Inferior parietal cortex (tissue), 1 donor: Measurements from ENCODE around the gene GLRA3.
"Not testable (repeated sequence)": the region's sequence is repeated elsewhere in the genome, so short reads cannot be mapped to it uniquely, and the experiment has no call there.

Experiments
- DNase-seq: peaks from one replicate; pipeline ENCODE4 v3.0.0-alpha.2; 2016; ENCODE audit errors: extremely low spot score

GLRA3 gene

GRCh38 chr4:174714393-174715211 lies 114.4 kb downstream of the GLRA3 start:
- DNase-seq = no peak

- DNase-seq = no peak
Measured at GRCh38 chr4:174713821-174714220, 115.2 kb downstream of the GLRA3 start.

GRCh38 chr4:174713181-174713580 lies 115.9 kb downstream of the GLRA3 start:
- no peak for DNase-seq

- no peak for DNase-seq
Measured at GRCh38 chr4:174709526-174709925, 119.5 kb downstream of the GLRA3 start.

DNA sequence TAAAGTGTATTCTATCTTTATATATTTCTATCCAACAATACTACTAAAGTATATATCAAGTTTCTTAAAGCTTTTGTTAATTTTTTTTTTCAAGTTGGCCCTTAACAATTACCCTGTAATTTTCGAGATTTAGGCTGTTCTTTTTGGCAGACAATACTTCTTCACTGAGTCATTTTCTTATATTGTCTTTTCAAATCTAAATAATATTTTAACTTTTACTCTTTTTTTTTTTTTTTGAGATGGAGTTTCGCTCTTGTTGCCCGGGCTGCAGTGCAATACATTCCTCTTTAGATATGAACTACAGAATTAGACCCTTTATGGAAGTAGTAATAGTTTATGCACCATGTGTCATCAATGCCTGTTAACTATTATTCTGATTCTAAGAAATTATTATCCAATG lies 120.7 kb downstream of the GLRA3 start:
- DNase-seq = no peak

DNA sequence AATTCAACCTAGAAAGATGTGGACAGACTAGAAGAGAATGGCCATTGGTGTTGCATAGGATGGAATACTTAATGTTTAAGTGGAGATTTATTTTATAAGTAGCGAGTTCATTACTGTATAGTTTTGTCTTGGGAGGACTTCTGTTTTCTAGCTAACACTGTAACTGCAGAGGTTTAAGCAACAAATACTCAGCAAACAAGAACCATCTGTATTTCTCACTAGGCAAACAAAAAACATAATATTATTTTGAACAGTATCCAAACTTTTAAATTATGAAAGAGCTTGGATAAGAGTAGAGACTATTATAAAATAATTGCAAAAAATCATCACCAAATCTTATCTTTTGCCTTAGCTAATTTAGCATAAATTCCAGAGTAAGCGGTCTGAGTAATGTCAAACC lies 121.1 kb downstream of the GLRA3 start:
- DNase-seq = no peak

- no peak for DNase-seq
Measured at GRCh38 chr4:174707051-174707676, 121.9 kb downstream of the GLRA3 start.

- no peak for DNase-seq
Measured at GRCh38 chr4:174702979-174703478, 126.0 kb downstream of the GLRA3 start.

DNA sequence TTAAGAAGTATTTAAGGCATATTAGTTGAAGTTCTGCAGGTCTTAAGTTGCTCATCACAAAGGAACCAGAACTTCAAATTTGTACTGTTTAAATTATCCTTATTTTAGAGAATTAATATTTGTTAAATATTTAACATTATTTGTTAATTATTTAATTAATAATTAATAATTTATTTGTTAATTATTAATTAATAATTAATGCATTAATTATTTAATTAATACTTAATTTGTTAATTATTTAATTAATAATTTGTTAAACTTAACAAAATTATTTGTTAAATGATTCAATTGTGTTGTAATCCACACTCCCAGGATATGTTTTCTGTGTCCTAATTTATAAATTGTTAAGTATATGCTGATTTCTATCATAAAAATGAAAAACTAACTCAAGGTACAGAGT lies 129.4 kb downstream of the GLRA3 start:
- no peak for DNase-seq

- no peak for DNase-seq
Measured at GRCh38 chr4:174697896-174698295, 131.2 kb downstream of the GLRA3 start.

GRCh38 chr4:174697202-174697601 lies 131.8 kb downstream of the GLRA3 start:
- DNase-seq = no peak

GRCh38 chr4:174696657-174697056 lies 132.4 kb downstream of the GLRA3 start:
- no peak for DNase-seq

DNA sequence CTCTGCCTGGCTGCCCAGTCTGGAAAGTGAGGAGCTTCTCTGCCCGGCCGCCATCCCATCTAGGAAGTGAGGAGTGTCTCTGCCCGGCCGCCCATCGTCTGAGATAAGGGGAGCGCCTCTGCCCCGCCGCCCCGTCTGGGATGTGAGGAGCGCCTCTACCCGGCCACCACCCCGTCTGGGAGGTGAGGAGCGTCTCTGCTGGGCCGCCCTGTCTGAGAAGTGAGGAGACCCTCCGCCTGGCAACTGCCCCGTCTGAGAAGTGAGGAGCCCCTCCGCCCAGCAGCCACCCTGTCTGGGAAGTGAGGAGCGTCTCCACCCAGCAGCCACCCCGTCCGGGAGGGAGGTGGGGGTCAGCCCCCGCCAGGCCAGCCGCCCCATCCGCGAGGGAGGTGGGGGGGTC lies 137.2 kb downstream of the GLRA3 start:
- DNase-seq = not testable (repeated sequence)

DNA sequence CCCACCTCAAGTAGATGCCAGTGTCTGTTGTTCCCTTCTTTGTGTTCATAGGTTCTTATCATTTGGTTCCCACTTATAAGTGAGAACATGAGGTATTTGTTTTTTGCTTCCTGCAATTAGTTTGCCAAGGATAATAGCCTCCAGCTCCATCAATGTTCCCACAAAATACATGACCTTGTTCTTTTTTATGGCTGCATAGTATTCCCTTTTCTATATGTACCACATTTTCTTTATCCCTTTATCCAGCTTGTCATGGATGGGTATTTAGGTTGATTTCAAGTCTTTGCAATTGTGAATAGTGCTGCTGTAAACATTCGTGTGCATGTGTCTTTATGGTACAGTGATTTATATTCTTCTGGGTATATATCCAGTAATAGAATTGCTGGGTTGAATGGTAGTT lies 138.4 kb downstream of the GLRA3 start:
- no peak for DNase-seq

- no peak for DNase-seq
Measured at GRCh38 chr4:174689618-174690017, 139.4 kb downstream of the GLRA3 start.

- no peak for DNase-seq
Measured at GRCh38 chr4:174686826-174687225, 142.2 kb downstream of the GLRA3 start.

DNA sequence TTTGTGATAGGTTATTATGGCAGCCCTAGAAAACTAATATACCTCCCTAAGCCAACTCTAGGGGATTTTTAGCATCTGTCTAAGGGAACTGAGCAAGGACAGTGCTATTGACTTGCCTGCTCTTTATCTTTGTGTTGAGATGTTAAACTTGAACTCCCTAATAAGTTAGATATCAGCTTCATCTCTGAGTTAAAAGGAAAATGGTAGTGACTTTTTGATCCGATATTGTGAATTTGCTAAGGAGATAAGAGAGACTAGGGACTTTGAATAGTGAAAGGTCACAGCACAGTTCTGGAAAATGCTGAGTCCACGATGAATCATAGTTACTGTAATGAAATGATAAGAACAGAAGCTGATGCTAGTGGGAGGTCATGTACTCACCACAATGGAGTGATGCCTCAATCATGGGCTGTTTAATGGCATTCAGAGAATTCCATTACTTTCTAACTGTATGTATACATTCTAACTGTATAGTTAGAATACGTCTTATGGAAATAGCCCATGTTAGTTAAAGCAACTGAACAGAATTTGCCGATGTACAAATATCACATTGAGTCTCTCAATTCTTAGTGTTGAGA lies 147.2 kb downstream of the GLRA3 start:
- DNase-seq = peak; percentile 32

DNA sequence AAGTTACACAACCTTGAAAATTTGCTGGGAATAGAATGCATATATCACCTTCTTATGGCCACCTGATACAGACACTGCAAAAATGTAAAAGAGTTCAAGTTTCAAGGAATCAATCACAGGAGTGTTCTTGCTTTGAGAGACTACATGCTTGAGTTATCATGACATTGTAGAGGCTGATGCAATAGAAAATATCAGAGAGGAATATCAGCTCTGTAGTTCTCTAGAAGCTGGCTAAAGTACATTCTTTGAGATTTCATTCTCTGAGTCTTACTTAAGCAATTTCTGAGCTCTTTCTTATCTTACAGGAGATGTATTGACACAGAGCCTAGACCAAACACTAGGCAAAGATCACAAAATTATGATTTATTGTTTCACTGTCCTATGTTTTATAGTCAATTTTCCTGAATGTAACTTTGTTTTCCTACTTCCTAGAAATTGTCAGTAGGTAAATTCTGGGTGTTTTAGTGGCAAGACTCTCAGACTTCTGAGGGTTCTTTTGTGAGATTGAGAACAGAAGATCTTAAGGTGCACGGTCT lies 154.7 kb downstream of the GLRA3 start:
- DNase-seq = no peak

- no peak for DNase-seq
Measured at GRCh38 chr4:174673865-174674264, 155.2 kb downstream of the GLRA3 start.

DNA sequence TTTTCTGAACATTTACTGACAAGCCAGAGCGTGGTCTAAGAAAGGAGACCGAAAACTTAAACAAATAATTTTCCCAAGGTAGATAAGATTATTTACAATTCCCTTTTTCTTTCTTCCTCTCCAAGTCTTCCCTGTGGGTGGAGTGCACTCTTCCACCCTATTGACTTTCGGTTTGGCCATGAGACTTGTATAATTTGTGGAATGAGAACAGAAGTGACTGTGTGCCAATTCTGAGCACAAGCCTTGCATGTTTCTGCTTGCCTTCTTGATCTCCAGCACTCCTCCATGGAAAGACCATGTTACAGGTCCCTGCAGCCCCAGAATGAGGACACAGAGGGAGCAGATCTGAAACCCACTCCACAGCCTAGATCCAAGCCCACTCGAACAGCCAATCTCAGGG lies 156.8 kb downstream of the GLRA3 start:
- no peak for DNase-seq

DNA sequence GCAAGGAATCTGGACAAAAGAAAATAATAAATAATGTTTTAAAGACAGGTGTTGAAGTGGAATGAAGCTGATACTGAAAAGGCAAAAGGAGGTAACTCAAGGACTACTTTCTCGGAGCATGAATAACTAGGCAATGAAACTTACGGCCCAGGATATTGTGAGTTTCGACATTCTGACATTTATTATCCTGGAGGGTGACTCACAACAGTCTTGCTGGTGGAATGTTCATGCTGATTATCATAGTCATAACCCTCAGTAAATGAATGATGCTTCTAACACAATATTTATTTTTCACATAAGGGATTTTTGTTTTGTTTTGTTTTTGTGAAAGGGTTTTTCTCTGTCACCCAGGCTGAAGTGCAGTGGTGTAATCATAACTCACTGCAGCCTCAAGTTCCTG lies 159.8 kb downstream of the GLRA3 start:
- DNase-seq = no peak

DNA sequence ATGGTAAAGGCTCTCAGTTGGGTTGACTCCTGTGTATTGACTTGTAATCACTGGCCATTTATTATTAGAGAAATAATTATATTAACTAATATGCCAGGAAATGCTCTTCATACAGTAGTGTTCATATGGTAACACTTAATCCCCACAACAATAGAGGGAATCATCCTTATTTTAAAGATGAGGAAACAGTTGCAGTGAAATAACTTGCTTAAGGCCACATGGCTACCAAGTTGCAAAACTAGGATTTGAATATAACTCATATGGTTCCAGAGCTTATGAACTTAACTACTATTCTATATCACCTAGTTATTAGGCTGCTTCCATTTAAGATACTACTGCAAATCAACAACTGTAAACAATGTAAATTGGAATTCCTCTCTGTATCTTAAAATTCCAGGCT lies 163.2 kb downstream of the GLRA3 start:
- DNase-seq = no peak

DNA sequence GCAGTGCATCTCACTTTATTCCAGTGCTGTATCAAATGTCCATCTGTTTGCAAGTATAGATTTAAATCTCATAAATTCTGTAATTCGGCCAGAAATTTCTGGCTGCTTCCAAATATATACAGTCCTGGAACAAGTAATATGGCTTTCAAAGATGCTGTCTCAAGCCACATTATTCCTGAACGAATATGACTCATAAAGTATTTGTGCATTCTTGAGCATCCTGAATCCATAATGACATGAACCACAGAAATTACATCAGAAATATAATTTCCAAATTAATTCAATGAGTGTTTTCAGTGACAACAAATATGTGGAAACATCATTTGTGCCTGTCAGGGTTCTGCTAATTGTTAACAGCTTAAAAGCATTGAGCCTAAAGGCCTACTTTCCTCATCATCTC lies 165.8 kb downstream of the GLRA3 start:
- DNase-seq = no peak
